GM23338 (cell line): ENCODE results near the gene UNC5A. TPM values are rescaled to one million over a fixed set of nuclear protein-coding genes. Genes with fewer than 3 reads are reported as not detected.

Experiments
- ATAC-seq: fragments of 200-7000 bp; cut with Tn5 transposase; 3 replicates; pipeline ENCODE4 v1.9.1; 2020
- DNase-seq: peaks from one replicate; pipeline ENCODE4 v3.0.0-alpha.2; 2015; ENCODE audit warnings: low spot score
- H2AFZ ChIP-seq: fragments of 200-600 bp; sonication (generic); 2 replicates; pipeline ENCODE4 v1.8.0; 2016; ENCODE audit warnings: antibody characterized with exemption, mild to moderate bottlenecking, moderate library complexity
- H3F3A ChIP-seq: fragments of 200-600 bp; sonication (generic); replicated peaks from 2 replicates; pipeline ENCODE4 v1.8.0; 2017; ENCODE audit warnings: antibody characterized with exemption, mixed run types, low read depth
- H3K27ac ChIP-seq: fragments of 200-600 bp; sonication (generic); 2 replicates; pipeline ENCODE4 v1.6.1; 2016; ENCODE audit warnings: low read depth
- H3K27me3 ChIP-seq: fragments of 200-600 bp; sonication (generic); 2 replicates; pipeline ENCODE4 v1.8.0; 2016; ENCODE audit warnings: mild to moderate bottlenecking, mixed run types, moderate library complexity; ENCODE audit not compliant: insufficient read depth
- H3K36me3 ChIP-seq: fragments of 200-600 bp; sonication (generic); 2 replicates; pipeline ENCODE4 v1.8.0; 2016; ENCODE audit warnings: mild to moderate bottlenecking; ENCODE audit not compliant: insufficient read depth
- H3K4me1 ChIP-seq: fragments of 200-600 bp; sonication (generic); 2 replicates; pipeline ENCODE4 v1.8.0; 2016; ENCODE audit warnings: mild to moderate bottlenecking, moderate library complexity; ENCODE audit not compliant: insufficient read depth
- H3K4me2 ChIP-seq: fragments of 200-600 bp; sonication (generic); 2 replicates; pipeline ENCODE4 v1.7.1; 2017; ENCODE audit warnings: mixed run types
- H3K4me3 ChIP-seq: fragments of 200-600 bp; sonication (generic); 2 replicates; pipeline ENCODE4 v1.6.1; 2016; ENCODE audit warnings: mixed run types
- H3K79me2 ChIP-seq: fragments of 200-600 bp; sonication (generic); replicated peaks from 2 replicates; pipeline ENCODE4 v1.8.0; 2017; ENCODE audit warnings: mild to moderate bottlenecking; ENCODE audit not compliant: insufficient read depth
- H3K9me2 ChIP-seq: fragments of 200-600 bp; sonication (generic); 2 replicates; pipeline ENCODE4 v1.8.0; 2017; ENCODE audit not compliant: insufficient read depth
- H4K20me1 ChIP-seq: fragments of 200-600 bp; sonication (generic); replicated peaks from 2 replicates; pipeline ENCODE4 v1.8.0; 2017; ENCODE audit warnings: mild to moderate bottlenecking; ENCODE audit not compliant: insufficient read depth
- H3K27ac Mint-ChIP-seq: 2 replicates; pipeline ENCODE4 v1.8.0; 2020; ENCODE audit warnings: inconsistent platforms, mild to moderate bottlenecking, moderate library complexity, mixed read lengths
- H3K27me3 Mint-ChIP-seq: 3 replicates; pipeline ENCODE4 v1.8.0; 2022; ENCODE audit warnings: low read depth, mild to moderate bottlenecking, moderate library complexity, mixed read lengths, inconsistent platforms; ENCODE audit not compliant: insufficient read depth, poor library complexity
- H3K36me3 Mint-ChIP-seq: 3 replicates; pipeline ENCODE4 v1.8.0; 2021; ENCODE audit warnings: low read depth, mild to moderate bottlenecking, inconsistent platforms, moderate library complexity, mixed read lengths
- H3K4me1 Mint-ChIP-seq: 3 replicates; pipeline ENCODE4 v1.8.0; 2020; ENCODE audit warnings: mild to moderate bottlenecking, inconsistent platforms, mixed read lengths
- H3K4me3 Mint-ChIP-seq: 3 replicates; pipeline ENCODE4 v1.8.0; 2021; ENCODE audit warnings: moderate library complexity, mild to moderate bottlenecking, inconsistent platforms, mixed read lengths
- H3K9me3 Mint-ChIP-seq: 3 replicates; pipeline ENCODE4 v1.8.0; 2020; ENCODE audit warnings: moderate library complexity, mild to moderate bottlenecking, inconsistent platforms, mixed read lengths
- CREB1 ChIP-seq: fragments of 250-450 bp; sonication (Bioruptor Pico); IDR thresholded peaks from 2 replicates; pipeline ENCODE4 v1.5.0; 2020; ENCODE audit warnings: low read depth, mild to moderate bottlenecking, moderate library complexity
- EZH2 ChIP-seq: fragments of 200-600 bp; sonication (generic); IDR thresholded peaks from one replicate; pipeline ENCODE4 v1.8.0; 2017; ENCODE audit warnings: antibody characterized with exemption, mild to moderate bottlenecking, low read depth; ENCODE audit not compliant: unreplicated experiment
- EZH2phosphoT487 ChIP-seq: fragments of 200-600 bp; sonication (generic); IDR thresholded peaks from one replicate; pipeline ENCODE4 v1.8.1; 2018; ENCODE audit warnings: antibody characterized with exemption; ENCODE audit not compliant: unreplicated experiment
- NANOG ChIP-seq: IDR thresholded peaks from 2 replicates; pipeline ENCODE4 v1.6.1; 2016; ENCODE audit warnings: antibody characterized with exemption, borderline replicate concordance
- STAT1 ChIP-seq: IDR thresholded peaks from one replicate; pipeline ENCODE4 v1.6.1; 2016; ENCODE audit warnings: antibody characterized with exemption; ENCODE audit not compliant: unreplicated experiment
- ZNF114 ChIP-seq: fragments of 250-450 bp; sonication (Bioruptor Pico); IDR thresholded peaks from 2 replicates; pipeline ENCODE4 v1.5.0; 2020; ENCODE audit warnings: mild to moderate bottlenecking, moderate library complexity
- polyA plus RNA-seq: library from polyadenylated mRNA; unstranded; fragments of >200 nt; fragmentation: Nextera tagmentation; extraction: Ambion mirVana; gene quantifications from 2 replicates; pipeline ENCODE4 v1.2.1, GENCODE V29; 2016
- total RNA-seq: library from RNA; depleted of rRNA; stranded (reverse); fragments of >200 nt; shearing (Covaris generic); gene quantifications from 2 replicates; pipeline ENCODE4 v1.2.3, GENCODE V29; 2014
- TF ChIP-seq, protein P1 (sequence below): IDR thresholded peaks from 2 replicates; pipeline ENCODE4 v1.6.1; 2016; ENCODE audit warnings: antibody characterized with exemption
- TF ChIP-seq, protein P2 (sequence below): fragments of 250-450 bp; sonication (Bioruptor Pico); IDR thresholded peaks from 2 replicates; pipeline ENCODE4 v1.5.0; 2020; ENCODE audit warnings: mild to moderate bottlenecking, moderate library complexity
- TF ChIP-seq, protein P3 (sequence below), 2 experiments: fragments of 200-600 bp in 1 of 2; sonication (generic) in 1 of 2; conservative IDR thresholded peaks; 2 replicates each; pipeline versions ENCODE4 v1.5.1 to v1.6.1; 2016 to 2017; ENCODE audit warnings: antibody characterized with exemption in 2 of 2, low read depth in 2 of 2, mild to moderate bottlenecking in 2 of 2, moderate library complexity in 1 of 2
- TF ChIP-seq, protein P4 (sequence below): IDR thresholded peaks from one replicate; pipeline ENCODE4 v1.6.1; 2018; ENCODE audit warnings: antibody characterized with exemption; ENCODE audit not compliant: unreplicated experiment

The UNC5A gene
- total and polyA plus RNA-seq, 2 experiments from 2014 or later, result 0.92 to 3.9 TPM

DNA sequence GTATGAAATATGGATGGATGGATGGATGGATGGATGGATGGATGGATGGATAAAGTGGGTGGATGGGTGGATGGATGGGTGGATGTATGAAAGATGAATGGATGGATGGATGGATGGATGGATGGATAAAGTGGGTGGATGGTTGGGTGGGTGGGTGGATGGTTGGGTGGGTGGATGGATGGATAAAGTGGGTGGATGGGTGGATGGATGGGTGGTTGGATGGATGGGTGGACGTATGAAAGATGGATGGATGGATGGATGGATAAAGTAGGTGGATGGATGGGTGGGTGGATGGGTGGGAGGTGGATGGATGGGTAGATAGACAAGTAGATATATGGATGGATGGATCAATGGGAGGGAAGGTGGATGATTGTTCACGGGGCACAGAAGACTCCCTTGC is 19.0 kb downstream of the UNC5A start:
- ATAC-seq (no peak), DNase-seq (no peak)
- no peaks in the 10 kb centered on the region for H3K9me3 Mint-ChIP-seq
- Histone ChIP-seq H3F3A (no peaks in the 10 kb centered on the region), H3K4me2 (no peak overlapping the region), H3K27me3 (no peaks in the 10 kb centered on the region), H3K36me3 (no peaks in the 10 kb centered on the region), H3K4me1 (no peaks in the 10 kb centered on the region), H4K20me1 (no peaks in the 10 kb centered on the region; the same call in 1 of the 2 replicates), H3K27ac (no peak overlapping the region), H3K79me2 (no peaks in the 10 kb centered on the region), H2AFZ (no peak overlapping the region), H3K9me2 (no peaks in the 10 kb centered on the region), H3K4me3 (no peak overlapping the region)
- H3K4me1 Mint-ChIP-seq, result no peaks in the 10 kb centered on the region; the same call in 2 of the 3 replicates
- no peak overlapping the region for H3K27ac Mint-ChIP-seq
- peaks cover 8% of the 10 kb centered on the region for H3K27me3 Mint-ChIP-seq
- no peak for TF ChIP-seq NANOG
- TF ChIP-seq, protein P1, sequence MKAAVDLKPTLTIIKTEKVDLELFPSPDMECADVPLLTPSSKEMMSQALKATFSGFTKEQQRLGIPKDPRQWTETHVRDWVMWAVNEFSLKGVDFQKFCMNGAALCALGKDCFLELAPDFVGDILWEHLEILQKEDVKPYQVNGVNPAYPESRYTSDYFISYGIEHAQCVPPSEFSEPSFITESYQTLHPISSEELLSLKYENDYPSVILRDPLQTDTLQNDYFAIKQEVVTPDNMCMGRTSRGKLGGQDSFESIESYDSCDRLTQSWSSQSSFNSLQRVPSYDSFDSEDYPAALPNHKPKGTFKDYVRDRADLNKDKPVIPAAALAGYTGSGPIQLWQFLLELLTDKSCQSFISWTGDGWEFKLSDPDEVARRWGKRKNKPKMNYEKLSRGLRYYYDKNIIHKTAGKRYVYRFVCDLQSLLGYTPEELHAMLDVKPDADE, result no peak
- TF ChIP-seq STAT1, result no peak
- TF ChIP-seq, protein P2, sequence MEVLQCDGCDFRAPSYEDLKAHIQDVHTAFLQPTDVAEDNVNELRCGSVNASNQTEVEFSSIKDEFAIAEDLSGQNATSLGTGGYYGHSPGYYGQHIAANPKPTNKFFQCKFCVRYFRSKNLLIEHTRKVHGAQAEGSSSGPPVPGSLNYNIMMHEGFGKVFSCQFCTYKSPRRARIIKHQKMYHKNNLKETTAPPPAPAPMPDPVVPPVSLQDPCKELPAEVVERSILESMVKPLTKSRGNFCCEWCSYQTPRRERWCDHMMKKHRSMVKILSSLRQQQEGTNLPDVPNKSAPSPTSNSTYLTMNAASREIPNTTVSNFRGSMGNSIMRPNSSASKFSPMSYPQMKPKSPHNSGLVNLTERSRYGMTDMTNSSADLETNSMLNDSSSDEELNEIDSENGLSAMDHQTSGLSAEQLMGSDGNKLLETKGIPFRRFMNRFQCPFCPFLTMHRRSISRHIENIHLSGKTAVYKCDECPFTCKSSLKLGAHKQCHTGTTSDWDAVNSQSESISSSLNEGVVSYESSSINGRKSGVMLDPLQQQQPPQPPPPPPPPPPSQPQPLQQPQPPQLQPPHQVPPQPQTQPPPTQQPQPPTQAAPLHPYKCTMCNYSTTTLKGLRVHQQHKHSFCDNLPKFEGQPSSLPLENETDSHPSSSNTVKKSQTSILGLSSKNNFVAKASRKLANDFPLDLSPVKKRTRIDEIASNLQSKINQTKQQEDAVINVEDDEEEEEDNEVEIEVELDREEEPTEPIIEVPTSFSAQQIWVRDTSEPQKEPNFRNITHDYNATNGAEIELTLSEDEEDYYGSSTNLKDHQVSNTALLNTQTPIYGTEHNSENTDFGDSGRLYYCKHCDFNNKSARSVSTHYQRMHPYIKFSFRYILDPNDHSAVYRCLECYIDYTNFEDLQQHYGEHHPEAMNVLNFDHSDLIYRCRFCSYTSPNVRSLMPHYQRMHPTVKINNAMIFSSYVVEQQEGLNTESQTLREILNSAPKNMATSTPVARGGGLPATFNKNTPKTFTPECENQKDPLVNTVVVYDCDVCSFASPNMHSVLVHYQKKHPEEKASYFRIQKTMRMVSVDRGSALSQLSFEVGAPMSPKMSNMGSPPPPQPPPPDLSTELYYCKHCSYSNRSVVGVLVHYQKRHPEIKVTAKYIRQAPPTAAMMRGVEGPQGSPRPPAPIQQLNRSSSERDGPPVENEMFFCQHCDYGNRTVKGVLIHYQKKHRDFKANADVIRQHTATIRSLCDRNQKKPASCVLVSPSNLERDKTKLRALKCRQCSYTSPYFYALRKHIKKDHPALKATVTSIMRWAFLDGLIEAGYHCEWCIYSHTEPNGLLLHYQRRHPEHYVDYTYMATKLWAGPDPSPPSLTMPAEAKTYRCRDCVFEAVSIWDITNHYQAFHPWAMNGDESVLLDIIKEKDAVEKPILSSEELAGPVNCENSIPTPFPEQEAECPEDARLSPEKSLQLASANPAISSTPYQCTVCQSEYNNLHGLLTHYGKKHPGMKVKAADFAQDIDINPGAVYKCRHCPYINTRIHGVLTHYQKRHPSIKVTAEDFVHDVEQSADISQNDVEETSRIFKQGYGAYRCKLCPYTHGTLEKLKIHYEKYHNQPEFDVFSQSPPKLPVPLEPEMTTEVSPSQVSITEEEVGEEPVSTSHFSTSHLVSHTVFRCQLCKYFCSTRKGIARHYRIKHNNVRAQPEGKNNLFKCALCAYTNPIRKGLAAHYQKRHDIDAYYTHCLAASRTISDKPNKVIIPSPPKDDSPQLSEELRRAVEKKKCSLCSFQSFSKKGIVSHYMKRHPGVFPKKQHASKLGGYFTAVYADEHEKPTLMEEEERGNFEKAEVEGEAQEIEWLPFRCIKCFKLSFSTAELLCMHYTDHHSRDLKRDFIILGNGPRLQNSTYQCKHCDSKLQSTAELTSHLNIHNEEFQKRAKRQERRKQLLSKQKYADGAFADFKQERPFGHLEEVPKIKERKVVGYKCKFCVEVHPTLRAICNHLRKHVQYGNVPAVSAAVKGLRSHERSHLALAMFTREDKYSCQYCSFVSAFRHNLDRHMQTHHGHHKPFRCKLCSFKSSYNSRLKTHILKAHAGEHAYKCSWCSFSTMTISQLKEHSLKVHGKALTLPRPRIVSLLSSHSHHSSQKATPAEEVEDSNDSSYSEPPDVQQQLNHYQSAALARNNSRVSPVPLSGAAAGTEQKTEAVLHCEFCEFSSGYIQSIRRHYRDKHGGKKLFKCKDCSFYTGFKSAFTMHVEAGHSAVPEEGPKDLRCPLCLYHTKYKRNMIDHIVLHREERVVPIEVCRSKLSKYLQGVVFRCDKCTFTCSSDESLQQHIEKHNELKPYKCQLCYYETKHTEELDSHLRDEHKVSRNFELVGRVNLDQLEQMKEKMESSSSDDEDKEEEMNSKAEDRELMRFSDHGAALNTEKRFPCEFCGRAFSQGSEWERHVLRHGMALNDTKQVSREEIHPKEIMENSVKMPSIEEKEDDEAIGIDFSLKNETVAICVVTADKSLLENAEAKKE (CRISPR knock-in tag), result no peak
- TF ChIP-seq, protein P3, sequence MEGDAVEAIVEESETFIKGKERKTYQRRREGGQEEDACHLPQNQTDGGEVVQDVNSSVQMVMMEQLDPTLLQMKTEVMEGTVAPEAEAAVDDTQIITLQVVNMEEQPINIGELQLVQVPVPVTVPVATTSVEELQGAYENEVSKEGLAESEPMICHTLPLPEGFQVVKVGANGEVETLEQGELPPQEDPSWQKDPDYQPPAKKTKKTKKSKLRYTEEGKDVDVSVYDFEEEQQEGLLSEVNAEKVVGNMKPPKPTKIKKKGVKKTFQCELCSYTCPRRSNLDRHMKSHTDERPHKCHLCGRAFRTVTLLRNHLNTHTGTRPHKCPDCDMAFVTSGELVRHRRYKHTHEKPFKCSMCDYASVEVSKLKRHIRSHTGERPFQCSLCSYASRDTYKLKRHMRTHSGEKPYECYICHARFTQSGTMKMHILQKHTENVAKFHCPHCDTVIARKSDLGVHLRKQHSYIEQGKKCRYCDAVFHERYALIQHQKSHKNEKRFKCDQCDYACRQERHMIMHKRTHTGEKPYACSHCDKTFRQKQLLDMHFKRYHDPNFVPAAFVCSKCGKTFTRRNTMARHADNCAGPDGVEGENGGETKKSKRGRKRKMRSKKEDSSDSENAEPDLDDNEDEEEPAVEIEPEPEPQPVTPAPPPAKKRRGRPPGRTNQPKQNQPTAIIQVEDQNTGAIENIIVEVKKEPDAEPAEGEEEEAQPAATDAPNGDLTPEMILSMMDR (conservative IDR thresholded peaks at IDR 0.05; ENCODE audit: low read depth in 2 of 2), result no peak
- no peak for TF ChIP-seq CREB1 (CRISPR knock-in tag)
- TF ChIP-seq, protein P4, sequence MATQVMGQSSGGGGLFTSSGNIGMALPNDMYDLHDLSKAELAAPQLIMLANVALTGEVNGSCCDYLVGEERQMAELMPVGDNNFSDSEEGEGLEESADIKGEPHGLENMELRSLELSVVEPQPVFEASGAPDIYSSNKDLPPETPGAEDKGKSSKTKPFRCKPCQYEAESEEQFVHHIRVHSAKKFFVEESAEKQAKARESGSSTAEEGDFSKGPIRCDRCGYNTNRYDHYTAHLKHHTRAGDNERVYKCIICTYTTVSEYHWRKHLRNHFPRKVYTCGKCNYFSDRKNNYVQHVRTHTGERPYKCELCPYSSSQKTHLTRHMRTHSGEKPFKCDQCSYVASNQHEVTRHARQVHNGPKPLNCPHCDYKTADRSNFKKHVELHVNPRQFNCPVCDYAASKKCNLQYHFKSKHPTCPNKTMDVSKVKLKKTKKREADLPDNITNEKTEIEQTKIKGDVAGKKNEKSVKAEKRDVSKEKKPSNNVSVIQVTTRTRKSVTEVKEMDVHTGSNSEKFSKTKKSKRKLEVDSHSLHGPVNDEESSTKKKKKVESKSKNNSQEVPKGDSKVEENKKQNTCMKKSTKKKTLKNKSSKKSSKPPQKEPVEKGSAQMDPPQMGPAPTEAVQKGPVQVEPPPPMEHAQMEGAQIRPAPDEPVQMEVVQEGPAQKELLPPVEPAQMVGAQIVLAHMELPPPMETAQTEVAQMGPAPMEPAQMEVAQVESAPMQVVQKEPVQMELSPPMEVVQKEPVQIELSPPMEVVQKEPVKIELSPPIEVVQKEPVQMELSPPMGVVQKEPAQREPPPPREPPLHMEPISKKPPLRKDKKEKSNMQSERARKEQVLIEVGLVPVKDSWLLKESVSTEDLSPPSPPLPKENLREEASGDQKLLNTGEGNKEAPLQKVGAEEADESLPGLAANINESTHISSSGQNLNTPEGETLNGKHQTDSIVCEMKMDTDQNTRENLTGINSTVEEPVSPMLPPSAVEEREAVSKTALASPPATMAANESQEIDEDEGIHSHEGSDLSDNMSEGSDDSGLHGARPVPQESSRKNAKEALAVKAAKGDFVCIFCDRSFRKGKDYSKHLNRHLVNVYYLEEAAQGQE, result no peak
- no peak for TF ChIP-seq EZH2
- no peak for TF ChIP-seq ZNF114
- TF ChIP-seq EZH2phosphoT487, result no peak
- H3K36me3 Mint-ChIP-seq, result no peaks in the 10 kb centered on the region
- no peak overlapping the region for H3K4me3 Mint-ChIP-seq
